HT-29 (cell line): ENCODE data around the gene POFUT1. TPM values are rescaled to one million over a fixed set of nuclear protein-coding genes. Genes with fewer than 3 reads are reported as not detected.
A peak's percentile ranks its signal among the peaks of the same experiment; 100 is the strongest.
"Not testable (repeated sequence)": the region's sequence is repeated elsewhere in the genome, so short reads cannot be mapped to it uniquely, and the experiment has no call there.

ENCODE experiments used
- DNase-seq: peaks from one replicate; pipeline ENCODE4 v3.0.0-alpha.2; 2015; ENCODE audit warnings: low spot score
- total RNA-seq: library from RNA; depleted of rRNA; stranded (reverse); fragments of >200 nt; shearing (Covaris generic); gene quantifications from 2 replicates; pipeline ENCODE4 v1.2.3, GENCODE V29; 2014

Gene POFUT1
- total RNA-seq, 1 experiment from 2014 or later: 56.1 TPM

DNA sequence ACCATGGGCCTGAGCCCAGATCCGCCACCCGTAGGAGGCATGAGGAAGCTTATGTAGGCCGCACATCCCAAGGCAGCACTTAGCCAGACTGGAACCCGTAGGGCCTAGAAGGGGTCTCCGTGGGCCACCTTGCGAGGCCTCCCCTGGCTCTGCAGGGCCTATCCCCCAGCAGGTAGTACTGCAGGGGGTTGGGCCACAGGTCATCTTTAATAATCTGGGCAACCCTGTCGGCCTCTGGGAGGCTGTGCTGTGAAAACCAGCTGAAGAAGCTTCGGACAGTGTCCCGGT, 18.6 kb upstream of the POFUT1 start:
- no peak for DNase-seq

DNA sequence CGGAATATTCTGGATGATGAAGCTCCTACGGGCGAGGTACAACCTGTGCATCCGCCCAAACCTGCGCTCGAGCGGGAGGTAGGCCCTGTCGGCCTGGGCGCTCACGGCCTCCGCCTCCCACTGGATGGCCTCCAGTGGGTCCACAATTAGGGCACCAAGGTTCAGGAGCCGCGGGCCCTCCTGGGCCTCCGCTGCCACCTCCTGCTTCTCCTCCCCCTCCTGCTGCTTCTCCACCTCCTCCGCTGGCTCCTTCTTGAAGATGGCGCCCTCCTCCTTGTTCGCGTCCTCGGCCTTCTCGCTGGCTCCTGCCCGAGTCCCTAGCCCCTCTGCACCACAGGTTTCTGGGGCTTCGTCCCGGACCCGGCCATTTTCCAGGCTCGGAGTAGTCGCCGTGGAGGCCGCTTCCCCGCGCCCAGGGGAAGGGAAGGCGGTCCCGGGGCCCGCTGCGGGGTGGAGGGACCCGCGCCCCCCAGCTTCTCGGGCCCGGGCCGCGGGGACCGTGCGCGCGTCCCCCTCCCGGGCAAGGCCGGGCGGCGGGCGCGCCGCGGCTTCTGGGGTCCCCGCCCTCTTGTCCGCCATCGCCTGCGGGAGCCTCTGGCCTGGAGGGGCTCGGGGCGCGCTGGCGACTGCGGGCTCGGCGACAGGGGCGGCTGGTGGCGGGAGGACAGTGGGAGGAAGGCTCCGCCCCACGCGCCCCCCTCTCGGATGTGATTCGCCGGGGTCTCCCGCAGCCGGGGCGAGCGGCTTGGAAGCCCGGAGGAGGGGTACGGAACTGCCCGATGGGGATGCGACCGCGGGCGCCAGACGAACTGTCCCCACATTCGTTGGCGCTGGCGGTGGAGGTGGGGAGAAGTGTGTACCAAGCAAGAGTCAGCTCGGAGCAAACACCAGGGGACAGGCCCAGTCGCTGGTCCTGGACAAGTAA, 17.7 kb upstream of the POFUT1 start:
- DNase-seq: no peak

- DNase-seq: peak; percentile 26
Observed at GRCh38 chr20:32190616-32191415, 16.9 kb upstream of the POFUT1 start.

- DNase-seq: peak; percentile 27
Observed at GRCh38 chr20:32191422-32191821, 16.3 kb upstream of the POFUT1 start.

DNA sequence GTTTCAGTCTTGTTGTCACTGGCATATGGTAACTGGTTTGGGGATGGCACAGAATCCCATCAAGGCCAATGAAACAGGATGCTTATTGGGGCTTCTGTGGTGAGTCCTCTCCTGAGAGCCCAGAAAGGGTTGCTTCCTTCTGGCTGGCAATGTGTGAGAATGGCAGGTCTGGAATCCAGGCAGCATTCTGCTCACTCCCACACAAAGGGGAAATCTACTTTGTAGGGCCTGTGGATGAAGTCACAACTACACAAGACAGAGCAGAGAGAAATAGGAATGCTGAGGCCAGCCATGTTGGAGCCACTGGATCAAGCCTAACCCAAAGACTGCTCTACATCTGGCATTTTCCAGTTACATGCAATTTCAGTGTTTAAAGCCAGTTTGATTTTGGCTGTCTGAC, 15.8 kb upstream of the POFUT1 start:
- DNase-seq: no peak

DNA sequence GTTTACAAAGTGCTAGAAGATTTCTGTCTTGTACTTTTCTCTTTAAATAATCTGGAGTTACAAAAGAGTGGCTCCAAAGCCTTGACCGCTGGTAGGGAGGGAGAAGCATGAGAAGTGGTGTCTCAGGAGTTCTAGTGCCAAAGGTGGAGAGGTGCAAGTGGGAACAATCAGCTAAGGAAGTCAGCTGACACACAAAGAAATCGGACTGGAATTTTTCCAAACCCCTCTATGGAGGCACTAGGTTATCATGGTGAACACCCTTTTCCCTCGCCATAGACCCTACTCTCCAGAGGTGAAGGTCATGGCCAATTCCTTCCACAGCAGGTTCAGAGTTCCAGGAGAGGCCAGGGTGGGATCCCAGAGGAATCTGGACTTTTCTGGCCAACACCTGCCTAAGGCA, 15.0 kb upstream of the POFUT1 start:
- no peak for DNase-seq

- not testable (repeated sequence) for DNase-seq
Observed at GRCh38 chr20:32193336-32193735, 14.3 kb upstream of the POFUT1 start.

DNA sequence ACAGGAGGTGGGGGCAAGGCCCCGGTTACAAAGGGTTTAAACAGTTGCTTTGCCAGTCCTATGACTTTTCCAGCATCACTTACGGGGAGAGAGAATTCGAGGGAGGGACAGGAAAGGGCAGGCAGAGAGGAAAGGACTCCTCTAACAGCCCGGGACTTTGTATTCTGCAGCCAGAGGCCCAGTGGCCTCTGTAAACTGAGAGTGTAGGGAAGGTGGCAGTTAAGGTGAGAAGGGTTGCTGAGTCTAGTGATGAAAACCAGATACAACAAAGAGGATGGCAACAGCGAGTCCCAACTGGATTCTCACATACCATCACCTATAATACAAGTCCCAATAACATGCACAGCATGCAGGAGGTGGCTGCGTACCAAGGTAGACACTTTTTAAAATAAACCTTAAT, 13.7 kb upstream of the POFUT1 start:
- no peak for DNase-seq

GRCh38 chr20:32195581-32195980, 12.1 kb upstream of the POFUT1 start:
- no peak for DNase-seq

GRCh38 chr20:32196613-32197012, 11.1 kb upstream of the POFUT1 start:
- DNase-seq: not testable (repeated sequence)

DNA sequence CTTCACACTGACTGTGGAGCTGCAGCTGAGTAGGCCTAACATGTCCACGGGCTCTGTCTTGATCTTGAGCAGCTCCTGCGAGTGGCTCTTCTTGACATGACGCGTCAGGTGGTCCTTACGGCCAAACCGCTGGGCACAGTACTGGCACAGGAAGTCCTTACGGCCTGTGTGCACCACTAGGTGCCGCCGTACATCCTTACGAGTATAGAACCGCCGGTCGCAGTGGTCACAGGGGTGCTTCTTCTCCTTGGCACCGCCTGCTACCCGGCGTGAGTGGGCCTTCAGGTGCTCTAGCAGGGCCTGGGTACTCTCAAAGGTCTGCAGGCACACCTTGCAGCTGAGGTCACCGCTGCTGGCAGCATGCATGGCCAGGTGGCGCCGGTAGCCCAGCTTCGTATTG, 10.5 kb upstream of the POFUT1 start:
- not testable (repeated sequence) for DNase-seq

GRCh38 chr20:32199006-32199405, 8.7 kb upstream of the POFUT1 start:
- DNase-seq: no peak

GRCh38 chr20:32201296-32201976, 6.2 kb upstream of the POFUT1 start:
- no peak for DNase-seq

DNA sequence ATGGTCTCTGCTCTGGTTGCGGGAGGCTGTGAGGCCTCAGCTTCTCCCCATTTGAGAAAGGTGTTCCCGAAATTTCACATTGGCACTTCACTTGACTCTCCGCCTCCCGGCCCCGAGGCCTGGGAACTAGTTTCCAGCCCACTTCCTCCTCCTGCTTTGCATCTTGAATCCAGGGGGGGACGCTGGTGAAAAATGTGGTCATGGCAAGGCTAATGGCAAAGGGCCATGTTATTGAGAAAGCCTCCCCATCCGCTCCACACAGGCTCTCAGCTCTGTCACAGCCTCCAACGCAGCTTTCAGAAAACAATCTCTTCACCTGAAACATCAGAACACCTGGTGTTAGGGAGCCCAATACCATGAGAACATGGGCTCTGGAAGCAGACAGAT, 5.7 kb upstream of the POFUT1 start:
- no peak for DNase-seq

- no peak for DNase-seq
Observed at GRCh38 chr20:32203356-32204204, 4.1 kb upstream of the POFUT1 start.

DNA sequence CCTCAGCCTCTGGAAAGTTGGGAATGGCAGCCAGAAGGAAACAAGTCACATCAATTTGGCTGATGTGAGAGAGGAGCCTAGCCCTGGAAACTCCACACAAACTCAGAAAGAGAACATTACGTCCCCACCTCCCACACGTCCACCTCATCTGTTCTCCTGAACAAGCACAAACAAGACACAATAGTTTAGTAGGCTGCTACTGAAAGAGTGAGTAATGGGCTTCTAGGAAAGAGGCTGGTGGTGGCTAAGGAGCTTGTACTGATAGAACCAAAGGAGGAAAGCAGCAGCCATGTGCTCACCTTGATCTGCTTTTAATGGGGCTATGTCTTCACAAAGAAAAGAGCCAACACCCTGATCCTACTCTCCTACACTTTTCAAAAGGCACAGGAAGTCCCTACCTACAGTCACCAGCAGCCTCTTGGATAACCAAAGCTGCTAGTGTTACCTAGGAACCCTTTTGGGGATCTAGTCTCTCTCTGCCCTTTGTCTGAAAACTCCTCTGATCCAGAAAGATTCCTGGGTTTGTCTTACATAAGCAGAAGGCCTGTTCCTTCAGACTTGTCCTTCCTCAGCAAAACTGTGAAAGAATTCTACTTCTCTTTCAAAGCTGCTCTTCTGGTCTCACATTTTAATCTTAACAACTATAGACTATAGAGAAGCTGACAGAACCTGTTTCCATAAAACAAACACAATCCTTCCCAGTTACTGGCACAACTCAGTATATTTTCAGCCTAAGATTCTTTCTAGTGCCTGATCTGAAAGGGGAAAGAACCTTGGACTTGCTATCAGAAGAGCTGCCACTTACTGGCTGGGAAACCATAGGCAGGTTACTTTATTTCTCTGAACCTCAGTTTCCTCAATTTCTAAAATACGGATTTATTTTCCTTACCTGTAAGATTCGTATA, 3.2 kb upstream of the POFUT1 start:
- DNase-seq: no peak

DNA sequence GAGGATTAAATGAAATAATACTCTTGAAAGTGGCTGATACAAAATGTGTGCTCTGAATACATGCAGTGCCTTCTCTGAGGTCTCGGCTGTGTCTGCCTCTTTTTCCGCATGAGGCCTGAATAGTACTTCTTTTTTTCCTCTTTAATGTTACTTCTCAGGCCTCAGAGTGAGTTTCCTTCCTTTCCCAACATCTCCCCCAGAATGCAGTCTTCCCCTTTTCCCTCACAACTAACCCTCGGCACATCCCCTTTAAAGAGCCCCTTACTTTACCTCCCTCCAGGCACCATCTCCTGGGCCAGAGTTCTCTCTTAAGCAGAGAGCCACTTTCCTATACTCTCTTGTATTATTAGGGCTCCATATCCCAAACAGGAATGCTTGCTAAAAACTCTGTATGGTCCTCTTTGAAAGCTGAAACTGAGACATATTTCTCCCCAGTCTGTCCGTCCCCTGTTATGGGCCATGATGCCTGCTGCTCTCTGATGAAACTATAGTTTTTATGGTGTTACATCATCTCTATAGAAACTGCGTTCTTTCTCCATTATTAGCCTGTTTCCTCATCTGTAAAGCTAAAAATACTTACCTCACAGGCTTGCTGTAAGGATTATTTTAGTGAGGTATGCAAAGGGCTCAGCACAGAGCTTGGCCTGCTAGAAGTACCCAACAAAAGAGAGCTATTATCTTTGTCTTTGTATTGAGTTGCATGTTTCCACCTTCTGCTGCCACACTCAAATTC, 2.4 kb upstream of the POFUT1 start:
- DNase-seq: no peak

DNA sequence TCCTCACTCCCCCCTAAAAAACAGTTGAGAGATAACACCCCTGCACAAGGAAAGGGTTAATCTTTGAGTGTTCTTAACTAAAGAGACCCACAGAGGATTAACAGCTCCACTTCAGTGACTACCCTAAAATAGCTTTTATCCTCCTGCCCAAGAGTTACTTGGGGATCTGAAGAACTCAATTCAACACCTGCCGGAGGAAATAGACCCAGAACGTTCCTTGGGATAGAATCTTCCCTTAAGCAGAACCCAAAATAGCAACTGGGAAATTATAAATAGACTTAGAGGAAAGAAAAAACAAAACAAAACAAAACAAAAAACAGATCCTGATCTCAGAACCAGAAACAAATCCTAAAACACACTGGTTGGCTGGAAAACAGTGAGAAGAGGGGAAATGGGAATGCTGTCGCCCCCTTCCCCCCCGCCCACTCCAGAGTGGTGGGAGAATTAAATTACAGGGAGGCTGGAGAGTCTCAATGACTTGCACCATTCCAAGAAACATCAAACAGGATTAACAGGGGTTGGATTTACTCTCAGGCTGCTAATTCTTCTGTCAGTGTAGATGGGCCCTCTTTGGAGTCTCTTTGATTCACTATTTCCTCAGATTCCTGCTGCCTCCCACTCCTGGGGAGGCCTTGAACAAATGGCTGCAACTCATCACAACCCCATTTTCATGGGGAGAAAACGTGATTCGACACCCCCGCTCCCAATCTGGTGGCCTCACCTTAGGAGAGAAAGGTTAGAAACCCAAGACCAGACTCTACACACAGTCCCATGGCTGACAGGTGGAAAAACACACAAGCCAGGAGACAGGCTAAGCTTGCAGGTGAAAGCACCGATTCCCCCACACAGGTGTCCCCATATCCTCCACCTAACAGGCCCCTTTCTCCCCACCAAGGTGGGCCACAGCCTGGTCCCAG, 1.6 kb upstream of the POFUT1 start:
- DNase-seq: no peak
